ENCODE results near the gene CHKB.
"Not testable (repeated sequence)": the region's sequence is repeated elsewhere in the genome, so short reads cannot be mapped to it uniquely, and the experiment has no call there.

The CHKB gene

GRCh38 chr22:50548921-50549790, 33.5 kb downstream of the CHKB start:
- no peak for DNase-seq (ENCODE audit: low spot score)

- no peak for DNase-seq (ENCODE audit: low spot score)
These were observed 34.4 kb downstream of the CHKB start for GRCh38 chr22:50548040-50548920.

- no peak for DNase-seq (ENCODE audit: low spot score)
These were observed 35.2 kb downstream of the CHKB start for GRCh38 chr22:50547263-50547985.

GRCh38 chr22:50546326-50547262, 36.1 kb downstream of the CHKB start:
- DNase-seq (ENCODE audit: low spot score) = no peak

- no peak for DNase-seq (ENCODE audit: low spot score)
These were observed 36.9 kb downstream of the CHKB start, which contains the start of gene KLHDC7B for GRCh38 chr22:50545522-50546325. TSS of gene KLHDC7B (plus strand) at chr22:50545899. CDS start at chr22:50546244, 345 bp downstream.

GRCh38 chr22:50544746-50545253, 37.8 kb downstream of the CHKB start:
- DNase-seq (ENCODE audit: low spot score) = no peak

- no peak for DNase-seq (ENCODE audit: low spot score)
These were observed 38.4 kb downstream of the CHKB start for GRCh38 chr22:50544078-50544745.

GRCh38 chr22:50542416-50542927, 40.2 kb downstream of the CHKB start:
- no peak for DNase-seq (ENCODE audit: low spot score)

GRCh38 chr22:50541667-50542026, 41.0 kb downstream of the CHKB start:
- not testable (repeated sequence) for DNase-seq (ENCODE audit: low spot score)

- no peak for DNase-seq (ENCODE audit: low spot score)
These were observed 42.3 kb downstream of the CHKB start for GRCh38 chr22:50540381-50540780.

- DNase-seq (ENCODE audit: low spot score) = no peak
These were observed 44.9 kb downstream of the CHKB start for GRCh38 chr22:50537765-50538164.

- DNase-seq (ENCODE audit: low spot score) = no peak
These were observed 46.4 kb downstream of the CHKB start for GRCh38 chr22:50536226-50536625.

- no peak for DNase-seq (ENCODE audit: low spot score)
These were observed 47.5 kb downstream of the CHKB start for GRCh38 chr22:50535113-50535512.

GRCh38 chr22:50533856-50534711, 48.6 kb downstream of the CHKB start:
- DNase-seq (ENCODE audit: low spot score) = not testable (repeated sequence)

- DNase-seq (ENCODE audit: low spot score) = no peak
These were observed 49.5 kb downstream of the CHKB start for GRCh38 chr22:50532824-50533796.

GRCh38 chr22:50531962-50532674, 50.5 kb downstream of the CHKB start:
- DNase-seq (ENCODE audit: low spot score) = no peak

Data from Ammon's horn (tissue), 1 donor.